Activated CD4-positive, alpha-beta T cell treated with anti-CD3 and anti-CD28 coated beads, Interleukin-2, Interleukin-6, amounts not matched to agents 100 ng/mL and 50 ng/mL, durations not matched to agents 16 hours and 8 hours (primary cell): Measurements from ENCODE around the gene TRIP6.

ENCODE experiments used
- DNase-seq: peaks from one replicate; pipeline ENCODE4 v3.0.0-alpha.2; 2020

TRIP6 gene

GRCh38 chr7:100867040-100867775 is at the start of gene TRIP6:
TSS of gene TRIP6 (plus strand) at chr7:100867387. CDS start at chr7:100867498, 111 bp downstream.
- peak; percentile 77 for DNase-seq

- no peak for DNase-seq
Observed at GRCh38 chr7:100818366-100818765, 48.8 kb upstream of the TRIP6 start.

- DNase-seq = no peak
Observed at GRCh38 chr7:100818825-100819224, 48.4 kb upstream of the TRIP6 start.

- no peak for DNase-seq
Observed at GRCh38 chr7:100819586-100819985, 47.6 kb upstream of the TRIP6 start.

- DNase-seq = no peak
Observed at GRCh38 chr7:100822236-100823139, 44.7 kb upstream of the TRIP6 start.

GRCh38 chr7:100823140-100823525 is 44.1 kb upstream of the TRIP6 start:
- no peak for DNase-seq

- DNase-seq = no peak
Observed at GRCh38 chr7:100823534-100823933, 43.7 kb upstream of the TRIP6 start.

- DNase-seq = no peak
Observed at GRCh38 chr7:100824499-100825214, 42.5 kb upstream of the TRIP6 start.

- DNase-seq = no peak
Observed at GRCh38 chr7:100825215-100825671, 41.9 kb upstream of the TRIP6 start.

- no peak for DNase-seq
Observed at GRCh38 chr7:100825751-100826513, 41.3 kb upstream of the TRIP6 start.

- no peak for DNase-seq
Observed at GRCh38 chr7:100826514-100827329, 40.5 kb upstream of the TRIP6 start.

- no peak for DNase-seq
Observed at GRCh38 chr7:100827330-100828226, 39.6 kb upstream of the TRIP6 start, which contains the start of gene EPHB4. TSS of gene EPHB4 (minus strand) at chr7:100827523. CDS start at chr7:100827030, 493 bp downstream.

- DNase-seq = no peak
Observed at GRCh38 chr7:100829150-100829716, 38.0 kb upstream of the TRIP6 start.

- DNase-seq = peak; percentile 29
Observed at GRCh38 chr7:100830396-100830795, 36.8 kb upstream of the TRIP6 start.

- no peak for DNase-seq
Observed at GRCh38 chr7:100832281-100832633, 34.9 kb upstream of the TRIP6 start.

- DNase-seq = no peak
Observed at GRCh38 chr7:100835903-100836811, 31.0 kb upstream of the TRIP6 start.

GRCh38 chr7:100836812-100837098 is 30.4 kb upstream of the TRIP6 start:
- no peak for DNase-seq

- peak; percentile 88 for DNase-seq
Observed at GRCh38 chr7:100837099-100837836, 29.9 kb upstream of the TRIP6 start.
